Hepatocyte (in vitro differentiated cells): ENCODE measurements around the gene SHISA7. TPM values are rescaled to one million over a fixed set of nuclear protein-coding genes. Genes with fewer than 3 reads are reported as not detected.
A peak's percentile ranks its signal among the peaks of the same experiment; 100 is the strongest.

Source experiments
- DNase-seq: peaks from one replicate; pipeline ENCODE4 v3.0.0-alpha.2; 2016; ENCODE audit warnings: low spot score
- H2AFZ ChIP-seq: fragments of 200-600 bp; sonication (generic); 2 replicates; pipeline ENCODE4 v1.6.0; 2016; ENCODE audit warnings: antibody characterized with exemption, mild to moderate bottlenecking
- H3K27ac ChIP-seq: fragments of 200-600 bp; sonication (generic); 2 replicates; pipeline ENCODE4 v1.5.1; 2016; ENCODE audit warnings: mild to moderate bottlenecking
- H3K27me3 ChIP-seq: fragments of 200-600 bp; sonication (generic); 2 replicates; pipeline ENCODE4 v1.6.1; 2016
- H3K36me3 ChIP-seq: fragments of 200-600 bp; sonication (generic); replicated peaks from 2 replicates; pipeline ENCODE4 v1.5.1; 2016; ENCODE audit warnings: low read depth; ENCODE audit not compliant: insufficient read depth
- H3K4me1 ChIP-seq: fragments of 200-600 bp; sonication (generic); 2 replicates; pipeline ENCODE4 v1.5.1; 2016; ENCODE audit warnings: mild to moderate bottlenecking, moderate library complexity; ENCODE audit not compliant: insufficient read depth
- H3K4me2 ChIP-seq: fragments of 200-600 bp; sonication (generic); 2 replicates; pipeline ENCODE4 v1.6.0; 2016
- H3K4me3 ChIP-seq: fragments of 200-600 bp; sonication (generic); 2 replicates; pipeline ENCODE4 v1.5.1; 2016; ENCODE audit warnings: mild to moderate bottlenecking
- H3K79me2 ChIP-seq: fragments of 200-600 bp; sonication (generic); 2 replicates; pipeline ENCODE4 v1.6.0; 2017; ENCODE audit warnings: mild to moderate bottlenecking
- H3K9me2 ChIP-seq: fragments of 200-600 bp; sonication (generic); replicated peaks from 2 replicates; pipeline ENCODE4 v1.6.0; 2017; ENCODE audit warnings: mild to moderate bottlenecking; ENCODE audit not compliant: insufficient read depth
- H3K9me3 ChIP-seq: fragments of 200-600 bp; sonication (generic); 2 replicates; pipeline ENCODE4 v1.5.1; 2016; ENCODE audit warnings: low read depth, mild to moderate bottlenecking
- H4K20me1 ChIP-seq: fragments of 200-600 bp; sonication (generic); 2 replicates; pipeline ENCODE4 v1.6.0; 2016; ENCODE audit warnings: mild to moderate bottlenecking; ENCODE audit not compliant: insufficient read depth, poor library complexity, severe bottlenecking
- CTCF ChIP-seq: fragments of 200-600 bp; sonication (generic); IDR thresholded peaks from 2 replicates; pipeline ENCODE4 v1.5.1; 2016; ENCODE audit warnings: antibody characterized with exemption, mild to moderate bottlenecking; ENCODE audit not compliant: poor library complexity
- EZH2 ChIP-seq: fragments of 200-600 bp; sonication (generic); IDR thresholded peaks from 2 replicates; pipeline ENCODE4 v1.6.1; 2016; ENCODE audit warnings: antibody characterized with exemption, mild to moderate bottlenecking, borderline replicate concordance
- EZH2phosphoT487 ChIP-seq: fragments of 200-600 bp; sonication (generic); IDR thresholded peaks from one replicate; pipeline ENCODE4 v1.6.1; 2018; ENCODE audit warnings: antibody characterized with exemption, mild to moderate bottlenecking, low read depth, moderate library complexity; ENCODE audit not compliant: unreplicated experiment, severe bottlenecking
- WGBS: methylation state at CpG from one replicate; pipeline ENCODE4 v1.1.6; 2016; ENCODE audit warnings: low lambda C conversion rate; ENCODE audit errors: missing lambda C conversion rate; 5-methylcytosine and 5-hydroxymethylcytosine counted together
- polyA plus RNA-seq: library from polyadenylated mRNA; unstranded; fragments of >200 nt; fragmentation: Nextera tagmentation; extraction: Ambion mirVana; gene quantifications from 2 replicates; pipeline ENCODE4 v1.2.1, GENCODE V29; 2016
- total RNA-seq: library from RNA; depleted of rRNA; stranded (reverse); fragments of >200 nt; gene quantifications from 2 replicates; pipeline ENCODE4 v1.2.3, GENCODE V29; 2014

SHISA7 gene
- total and polyA plus RNA-seq, 2 experiments from 2014 or later: not detected

GRCh38 chr19:55459950-55460657 is 17.0 kb upstream of the SHISA7 start:
- no peak for TF ChIP-seq EZH2
- no peak for TF ChIP-seq EZH2phosphoT487
- no peak for TF ChIP-seq CTCF
- Histone ChIP-seq H3K4me2 (peak overlapping the region; percentile 88), H3K79me2 (peaks cover 11% of the 10 kb centered on the region), H3K4me3 (peak overlapping the region; percentile 17), H3K27ac (peak overlapping the region; percentile 86), H4K20me1 (peaks cover 7% of the 10 kb centered on the region), H3K9me3 (no peaks in the 10 kb centered on the region), H3K9me2 (no peaks in the 10 kb centered on the region), H3K36me3 (no peaks in the 10 kb centered on the region), H3K27me3 (no peaks in the 10 kb centered on the region), H3K4me1 (peaks cover 4% of the 10 kb centered on the region), H2AFZ (no peak overlapping the region)
- DNase-seq: no peak
- 29% methylated on average over 16 of the region's 16 CpGs for WGBS

- 76% methylated on average over 8 of the region's 8 CpGs for WGBS
- Histone ChIP-seq H3K9me2 (no peaks in the 10 kb centered on the region), H3K36me3 (no peaks in the 10 kb centered on the region), H3K4me2 (peak overlapping the region; percentile 88), H3K4me3 (no peak overlapping the region), H3K4me1 (peaks cover 4% of the 10 kb centered on the region), H3K79me2 (peaks cover 11% of the 10 kb centered on the region), H3K27me3 (no peaks in the 10 kb centered on the region), H2AFZ (no peak overlapping the region), H4K20me1 (peaks cover 7% of the 10 kb centered on the region), H3K27ac (peak overlapping the region; percentile 86), H3K9me3 (no peaks in the 10 kb centered on the region)
- no peak for DNase-seq
- TF ChIP-seq CTCF: no peak
- no peak for TF ChIP-seq EZH2phosphoT487
- TF ChIP-seq EZH2: no peak
These were observed 16.4 kb upstream of the SHISA7 start for GRCh38 chr19:55459551-55459949.

- no peak overlapping the region for H2AFZ ChIP-seq
- peaks cover 7% of the 10 kb centered on the region for H4K20me1 ChIP-seq
- no peak overlapping the region for H3K4me3 ChIP-seq
- no peaks in the 10 kb centered on the region for H3K9me3 ChIP-seq
- peaks cover 4% of the 10 kb centered on the region for H3K4me1 ChIP-seq
- DNase-seq: no peak
- H3K27me3 ChIP-seq: peaks cover 2% of the 10 kb centered on the region
- H3K4me2 ChIP-seq: no peak overlapping the region
- H3K36me3 ChIP-seq: no peaks in the 10 kb centered on the region
- TF ChIP-seq EZH2: no peak
- TF ChIP-seq CTCF: no peak
- TF ChIP-seq EZH2phosphoT487: no peak
- WGBS: 89% methylated on average over 16 of the region's 16 CpGs
- no peaks in the 10 kb centered on the region for H3K9me2 ChIP-seq
- peaks cover 11% of the 10 kb centered on the region for H3K79me2 ChIP-seq
- H3K27ac ChIP-seq: no peak overlapping the region
These were observed 14.8 kb upstream of the SHISA7 start for GRCh38 chr19:55457683-55458457.
